OCI-LY7 (cell line): Measurements from ENCODE around the gene PTEN. TPM values are rescaled to one million over a fixed set of nuclear protein-coding genes. Genes with fewer than 3 reads are reported as not detected.

Experiments
- BruUV-seq: library from RNA; stranded (reverse); fragments of 400-500 nt; replicated peaks from 2 replicates; lab custom pipeline; 2021; lab: Mats Ljungman, UMichigan
- CTCF ChIA-PET: fragments of 300-600 bp; sonication (Branson Sonifier 250); formaldehyde crosslinking; loops from one replicate; lab custom pipeline; 2022; ENCODE audit warnings: antibody characterized with exemption; ENCODE audit not compliant: unreplicated experiment; lab: Charles Lee
- POLR2A ChIA-PET: fragments of 300-600 bp; sonication (Branson Sonifier 250); formaldehyde crosslinking; loops from one replicate; lab custom pipeline; 2022; ENCODE audit warnings: antibody characterized with exemption; lab: Charles Lee
- DNase-seq: peaks from one replicate; pipeline ENCODE4 v3.0.0-alpha.2; 2015; ENCODE audit warnings: low spot score
- H2AFZ ChIP-seq: fragments of 200-600 bp; sonication (generic), shearing (Covaris generic); 2 replicates; pipeline ENCODE4 v1.6.1; 2014; ENCODE audit warnings: mild to moderate bottlenecking, antibody characterized with exemption, low read length, moderate library complexity
- H3K27ac ChIP-seq: fragments of 200-600 bp; sonication (generic); 2 replicates; pipeline ENCODE4 v1.5.1; 2014; ENCODE audit warnings: mixed run types, low read depth, mild to moderate bottlenecking, moderate library complexity, low read length, inconsistent platforms; ENCODE audit not compliant: poor library complexity, severe bottlenecking
- H3K36me3 ChIP-seq: fragments of 200-600 bp; sonication (generic); 2 replicates; pipeline ENCODE4 v1.6.1; 2014; ENCODE audit warnings: mild to moderate bottlenecking, antibody characterized with exemption, low read length, moderate library complexity, mixed read lengths; ENCODE audit not compliant: insufficient read depth
- H3K4me1 ChIP-seq: fragments of 200-600 bp; sonication (generic); 2 replicates; pipeline ENCODE4 v1.5.1; 2014; ENCODE audit warnings: mild to moderate bottlenecking, low read length; ENCODE audit not compliant: insufficient read depth, poor library complexity, severe bottlenecking
- H3K4me2 ChIP-seq: fragments of 200-600 bp; sonication (generic); 2 replicates; pipeline ENCODE4 v1.6.1; 2014; ENCODE audit warnings: mild to moderate bottlenecking, low read length
- H3K4me3 ChIP-seq: fragments of 200-600 bp; sonication (generic); 2 replicates; pipeline ENCODE4 v1.5.1; 2014; ENCODE audit warnings: mild to moderate bottlenecking, low read depth, low read length; ENCODE audit not compliant: poor library complexity, severe bottlenecking
- H3K79me2 ChIP-seq: fragments of 200-600 bp; sonication (generic); 2 replicates; pipeline ENCODE4 v1.6.1; 2016; ENCODE audit warnings: low read depth, mild to moderate bottlenecking, low read length, moderate library complexity, mixed read lengths; ENCODE audit not compliant: insufficient read depth
- H3K9me2 ChIP-seq: fragments of 200-600 bp; sonication (generic); 2 replicates; pipeline ENCODE4 v1.6.1; 2016; ENCODE audit warnings: mild to moderate bottlenecking, low read length, mixed read lengths; ENCODE audit not compliant: insufficient read depth
- H3K9me3 ChIP-seq: fragments of 200-600 bp; sonication (generic); 2 replicates; pipeline ENCODE4 v1.6.1; 2014; ENCODE audit warnings: mild to moderate bottlenecking, mixed run types, low read length, mixed read lengths
- H4K20me1 ChIP-seq: fragments of 200-600 bp; sonication (generic); 2 replicates; pipeline ENCODE4 v1.6.1; 2014; ENCODE audit warnings: mild to moderate bottlenecking, antibody characterized with exemption, low read length, moderate library complexity, mixed read lengths; ENCODE audit not compliant: insufficient read depth
- EZH2phosphoT487 ChIP-seq: fragments of 200-600 bp; sonication (generic); IDR thresholded peaks from 2 replicates; pipeline ENCODE4 v1.6.1; 2018; ENCODE audit warnings: low read depth, borderline replicate concordance, mild to moderate bottlenecking, mixed run types, antibody characterized with exemption, low read length, moderate library complexity, mixed read lengths
- intact Hi-C: fragments of 100-400 bp; cut with micrococcal nuclease; formaldehyde crosslinking; loops from one replicate; pipeline ENCODE4 v1.10.0; 2022; ENCODE audit not compliant: unreplicated experiment
- total RNA-seq, 2 experiments: library from RNA; depleted of rRNA in 1 of 2; stranded (reverse); fragments of >200 nt in 1 of 2; shearing (Covaris generic) in 1 of 2; gene quantifications; 2 replicates each; pipeline ENCODE4 v1.2.3, GENCODE V29; 2014 to 2022
- TF ChIP-seq, protein P1 (sequence below): fragments of 200-600 bp; sonication (generic); conservative IDR thresholded peaks from 2 replicates; pipeline ENCODE4 v1.5.1; 2014; ENCODE audit warnings: mild to moderate bottlenecking, antibody characterized with exemption, low read length, moderate library complexity, mixed read lengths

PTEN gene
- total RNA-seq, 2 experiments from 2014 or later, result 135 to 173 TPM

DNA sequence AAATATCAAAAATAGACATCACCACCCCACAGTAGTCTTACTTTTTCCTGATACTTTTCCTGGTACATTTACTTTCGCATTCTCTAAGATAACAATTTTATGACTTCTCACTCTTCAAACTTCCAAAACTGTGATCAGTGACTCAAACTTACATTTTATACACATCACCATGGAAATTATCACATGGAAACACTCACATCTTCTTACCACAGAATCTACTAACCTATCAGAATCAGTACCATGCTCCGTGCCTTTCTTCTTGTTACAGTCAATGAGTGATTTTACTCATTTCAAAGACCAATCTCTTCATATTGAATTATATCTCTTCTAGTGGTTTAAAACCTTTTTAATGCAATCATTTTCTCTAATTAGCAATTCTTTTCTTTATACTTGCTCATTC is 120.3 kb downstream of the PTEN start:
- BruUV-seq, result no TSS peak
- no peak overlapping the region for H3K4me3 ChIP-seq
- H3K9me3 ChIP-seq, result no peaks in the 10 kb centered on the region
- no peak overlapping the region for H3K4me2 ChIP-seq
- H4K20me1 ChIP-seq, result no peaks in the 10 kb centered on the region
- H3K27ac ChIP-seq, result no peak overlapping the region
- no peak for DNase-seq
- intact Hi-C loops, result no loop called here
- H3K79me2 ChIP-seq, result no peaks in the 10 kb centered on the region
- no peak for TF ChIP-seq EZH2phosphoT487
- TF ChIP-seq, protein P1, sequence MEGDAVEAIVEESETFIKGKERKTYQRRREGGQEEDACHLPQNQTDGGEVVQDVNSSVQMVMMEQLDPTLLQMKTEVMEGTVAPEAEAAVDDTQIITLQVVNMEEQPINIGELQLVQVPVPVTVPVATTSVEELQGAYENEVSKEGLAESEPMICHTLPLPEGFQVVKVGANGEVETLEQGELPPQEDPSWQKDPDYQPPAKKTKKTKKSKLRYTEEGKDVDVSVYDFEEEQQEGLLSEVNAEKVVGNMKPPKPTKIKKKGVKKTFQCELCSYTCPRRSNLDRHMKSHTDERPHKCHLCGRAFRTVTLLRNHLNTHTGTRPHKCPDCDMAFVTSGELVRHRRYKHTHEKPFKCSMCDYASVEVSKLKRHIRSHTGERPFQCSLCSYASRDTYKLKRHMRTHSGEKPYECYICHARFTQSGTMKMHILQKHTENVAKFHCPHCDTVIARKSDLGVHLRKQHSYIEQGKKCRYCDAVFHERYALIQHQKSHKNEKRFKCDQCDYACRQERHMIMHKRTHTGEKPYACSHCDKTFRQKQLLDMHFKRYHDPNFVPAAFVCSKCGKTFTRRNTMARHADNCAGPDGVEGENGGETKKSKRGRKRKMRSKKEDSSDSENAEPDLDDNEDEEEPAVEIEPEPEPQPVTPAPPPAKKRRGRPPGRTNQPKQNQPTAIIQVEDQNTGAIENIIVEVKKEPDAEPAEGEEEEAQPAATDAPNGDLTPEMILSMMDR, result no peak
- peaks cover 9% of the 10 kb centered on the region for H3K4me1 ChIP-seq
- no peak overlapping the region for H2AFZ ChIP-seq
- H3K9me2 ChIP-seq, result no peaks in the 10 kb centered on the region
- POLR2A ChIA-PET, result interaction anchor here (0.6 kb wide), 1 partner anchor 82 kb away, joined by 3 read pairs; no protein-coding TSS in a partner anchor
- no peaks in the 10 kb centered on the region for H3K36me3 ChIP-seq
- CTCF ChIA-PET, result no interaction called here

DNA sequence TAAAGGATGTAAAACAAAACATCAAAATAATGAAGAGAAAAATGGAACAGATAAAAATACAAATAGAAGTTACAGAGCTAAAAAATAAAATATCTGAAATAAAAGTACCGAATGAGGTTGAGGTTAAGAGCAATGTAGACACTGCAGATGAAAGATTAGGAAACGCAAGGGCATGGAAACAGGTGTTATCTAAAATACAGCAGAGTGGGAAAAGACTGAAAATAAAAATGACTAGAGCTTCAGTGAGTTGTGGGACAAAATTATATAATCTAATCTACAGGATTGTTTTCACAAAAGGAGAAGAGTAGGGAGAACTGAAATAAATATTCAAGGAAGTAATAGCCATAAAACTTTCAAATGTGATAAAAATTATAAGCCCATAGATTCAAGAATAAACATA is 123.8 kb downstream of the PTEN start:
- Histone ChIP-seq H3K4me2 (no peak overlapping the region), H3K4me3 (no peak overlapping the region), H3K9me2 (no peaks in the 10 kb centered on the region), H2AFZ (no peak overlapping the region), H4K20me1 (no peaks in the 10 kb centered on the region), H3K4me1 (no peaks in the 10 kb centered on the region), H3K9me3 (no peaks in the 10 kb centered on the region), H3K36me3 (no peaks in the 10 kb centered on the region), H3K27ac (no peak overlapping the region), H3K79me2 (no peaks in the 10 kb centered on the region)
- intact Hi-C loops, result no loop called here
- no peak for DNase-seq
- no TSS peak for BruUV-seq
- CTCF ChIA-PET, result no interaction called here
- TF ChIP-seq, protein P1, result no peak
- no peak for TF ChIP-seq EZH2phosphoT487
- POLR2A ChIA-PET, result interaction anchor here (1.2 kb wide), 1 partner anchor 23 kb away, joined by 5 read pairs; no protein-coding TSS in a partner anchor

DNA sequence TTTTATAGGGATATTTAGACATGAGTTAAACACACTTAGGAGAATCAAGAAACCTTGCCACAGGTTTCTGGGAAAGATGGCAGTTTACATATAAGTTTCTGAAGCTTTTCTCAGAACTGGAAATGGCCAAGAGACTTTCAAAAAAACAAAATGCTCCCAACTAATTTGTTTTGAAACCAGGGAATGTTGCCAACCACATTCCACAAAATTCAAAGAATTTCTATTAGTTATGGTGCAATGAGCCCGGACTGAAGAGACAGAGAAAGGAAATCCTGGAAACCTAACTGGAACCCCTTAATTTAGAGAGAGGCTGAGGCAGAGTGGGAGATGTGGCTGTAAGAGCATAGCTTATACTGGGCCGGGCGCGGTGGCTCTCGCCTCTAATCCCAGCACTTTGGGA is 128.5 kb downstream of the PTEN start:
- Histone ChIP-seq H4K20me1 (no peaks in the 10 kb centered on the region), H3K4me2 (no peak overlapping the region), H2AFZ (no peak overlapping the region), H3K36me3 (no peaks in the 10 kb centered on the region), H3K9me2 (no peaks in the 10 kb centered on the region), H3K27ac (no peak overlapping the region), H3K9me3 (no peaks in the 10 kb centered on the region), H3K79me2 (no peaks in the 10 kb centered on the region), H3K4me3 (no peak overlapping the region), H3K4me1 (no peaks in the 10 kb centered on the region)
- BruUV-seq, result no TSS peak
- intact Hi-C loops, result no loop called here
- ChIA-PET CTCF (no interaction called here), POLR2A (interaction anchor here (0.6 to 0.8 kb wide), 2 partner anchors 25 to 90 kb away, joined by 3 to 7 read pairs; no protein-coding TSS in a partner anchor)
- TF ChIP-seq, protein P1, result no peak
- TF ChIP-seq EZH2phosphoT487, result no peak
- no peak for DNase-seq
